Measurements from ENCODE around the gene NCBP3.
"Not testable (repeated sequence)": the region's sequence is repeated elsewhere in the genome, so short reads cannot be mapped to it uniquely, and the experiment has no call there.

Gene NCBP3

GRCh38 chr17:3851461-3852100 is 5.5 kb upstream of the NCBP3 start:
- peaks cover 4% of the 10 kb centered on the region for H3K4me1 ChIP-seq (ENCODE audit: insufficient read depth, low read length)
- no peak overlapping the region for H2AFZ ChIP-seq (ENCODE audit: low read depth, low read length)
- no peak overlapping the region for H3K4me3 ChIP-seq (ENCODE audit: low read length)
- H3K27me3 ChIP-seq (ENCODE audit: insufficient read depth, low read length), result no peaks in the 10 kb centered on the region
- H3K9me3 ChIP-seq (ENCODE audit: low read length), result peaks cover 3% of the 10 kb centered on the region
- H3K36me3 ChIP-seq (ENCODE audit: insufficient read depth, low read length), result no peaks in the 10 kb centered on the region

- Histone ChIP-seq H3K9me3 (ENCODE audit: low read length) (peaks cover 3% of the 10 kb centered on the region), H3K36me3 (ENCODE audit: insufficient read depth, low read length) (peaks cover 8% of the 10 kb centered on the region), H3K27me3 (ENCODE audit: insufficient read depth, low read length) (no peaks in the 10 kb centered on the region), H2AFZ (ENCODE audit: low read depth, low read length) (no peak overlapping the region), H3K4me1 (ENCODE audit: insufficient read depth, low read length) (peaks cover 7% of the 10 kb centered on the region), H3K4me3 (ENCODE audit: low read length) (no peak overlapping the region)
These were observed 2.3 kb upstream of the NCBP3 start for GRCh38 chr17:3848229-3848835.

GRCh38 chr17:3847165-3847670 is 1.2 kb upstream of the NCBP3 start:
- Histone ChIP-seq H3K9me3 (ENCODE audit: low read length) (peaks cover 3% of the 10 kb centered on the region), H2AFZ (ENCODE audit: low read depth, low read length) (no peak overlapping the region), H3K4me1 (ENCODE audit: insufficient read depth, low read length) (peaks cover 7% of the 10 kb centered on the region), H3K36me3 (ENCODE audit: insufficient read depth, low read length) (peaks cover 19% of the 10 kb centered on the region), H3K27me3 (ENCODE audit: insufficient read depth, low read length) (no peaks in the 10 kb centered on the region), H3K4me3 (ENCODE audit: low read length) (no peak overlapping the region)

- Histone ChIP-seq H3K27me3 (ENCODE audit: insufficient read depth, low read length) (no peaks in the 10 kb centered on the region), H3K36me3 (ENCODE audit: insufficient read depth, low read length) (peaks cover 24% of the 10 kb centered on the region), H3K4me1 (ENCODE audit: insufficient read depth, low read length) (peaks cover 7% of the 10 kb centered on the region), H2AFZ (ENCODE audit: low read depth, low read length) (peak overlapping the region; percentile 86), H3K4me3 (ENCODE audit: low read length) (peak overlapping the region; percentile 15), H3K9me3 (ENCODE audit: low read length) (no peaks in the 10 kb centered on the region)
These were observed 555 bp upstream of the NCBP3 start for GRCh38 chr17:3846437-3847164.

GRCh38 chr17:3845291-3845620 is 790 bp downstream of the NCBP3 start:
- peak overlapping the region; percentile 86 for H2AFZ ChIP-seq (ENCODE audit: low read depth, low read length)
- no peaks in the 10 kb centered on the region for H3K27me3 ChIP-seq (ENCODE audit: insufficient read depth, low read length)
- peak overlapping the region; percentile 89 for H3K4me3 ChIP-seq (ENCODE audit: low read length)
- H3K9me3 ChIP-seq (ENCODE audit: low read length), result no peaks in the 10 kb centered on the region
- H3K4me1 ChIP-seq (ENCODE audit: insufficient read depth, low read length), result peaks cover 7% of the 10 kb centered on the region
- H3K36me3 ChIP-seq (ENCODE audit: insufficient read depth, low read length), result peaks cover 34% of the 10 kb centered on the region

- H3K27me3 ChIP-seq (ENCODE audit: insufficient read depth, low read length); H3K9me3 ChIP-seq (ENCODE audit: low read length); H3K4me1 ChIP-seq (ENCODE audit: insufficient read depth, low read length); H2AFZ ChIP-seq (ENCODE audit: low read depth, low read length): not testable (repeated sequence)
- H3K4me3 ChIP-seq (ENCODE audit: low read length), result peak overlapping the region; percentile 89
- peaks cover 41% of the 10 kb centered on the region for H3K36me3 ChIP-seq (ENCODE audit: insufficient read depth, low read length)
These were observed 1.5 kb downstream of the NCBP3 start for GRCh38 chr17:3844556-3844955.

- H3K36me3 ChIP-seq (ENCODE audit: insufficient read depth, low read length), result peaks cover 46% of the 10 kb centered on the region
These were observed 2.0 kb downstream of the NCBP3 start for GRCh38 chr17:3843935-3844516.

GRCh38 chr17:3838206-3838605 is 7.8 kb downstream of the NCBP3 start:
- no peak overlapping the region for H3K4me3 ChIP-seq (ENCODE audit: low read length)
- peaks cover 79% of the 10 kb centered on the region for H3K36me3 ChIP-seq (ENCODE audit: insufficient read depth, low read length)
- no peaks in the 10 kb centered on the region for H3K27me3 ChIP-seq (ENCODE audit: insufficient read depth, low read length)
- no peak overlapping the region for H2AFZ ChIP-seq (ENCODE audit: low read depth, low read length)
- H3K4me1 ChIP-seq (ENCODE audit: insufficient read depth, low read length), result no peaks in the 10 kb centered on the region
- no peaks in the 10 kb centered on the region for H3K9me3 ChIP-seq (ENCODE audit: low read length)

More at GRCh38 chr17:3843935-3844516, 2.0 kb downstream of the NCBP3 start:
- no peaks in the 10 kb centered on the region for H3K9me3 ChIP-seq (ENCODE audit: low read length)
- no peaks in the 10 kb centered on the region for H3K27me3 ChIP-seq (ENCODE audit: insufficient read depth, low read length)
- H3K4me3 ChIP-seq (ENCODE audit: low read length), result no peak overlapping the region
- H3K4me1 ChIP-seq (ENCODE audit: insufficient read depth, low read length), result peaks cover 7% of the 10 kb centered on the region
- no peak overlapping the region for H2AFZ ChIP-seq (ENCODE audit: low read depth, low read length)

GRCh38 chr17:3836551-3836950 is 9.5 kb downstream of the NCBP3 start:
- H3K36me3 ChIP-seq (ENCODE audit: insufficient read depth, low read length), result peaks cover 69% of the 10 kb centered on the region
- H3K4me1 ChIP-seq (ENCODE audit: insufficient read depth, low read length), result no peaks in the 10 kb centered on the region
- H3K4me3 ChIP-seq (ENCODE audit: low read length), result no peak overlapping the region
- no peak overlapping the region for H2AFZ ChIP-seq (ENCODE audit: low read depth, low read length)
- H3K9me3 ChIP-seq (ENCODE audit: low read length), result no peaks in the 10 kb centered on the region
- H3K27me3 ChIP-seq (ENCODE audit: insufficient read depth, low read length), result no peaks in the 10 kb centered on the region

GRCh38 chr17:3835410-3836229 is 10.4 kb downstream of the NCBP3 start:
- Histone ChIP-seq H3K27me3 (ENCODE audit: insufficient read depth, low read length) (no peaks in the 10 kb centered on the region), H3K4me3 (ENCODE audit: low read length) (no peak overlapping the region), H2AFZ (ENCODE audit: low read depth, low read length) (no peak overlapping the region), H3K9me3 (ENCODE audit: low read length) (no peaks in the 10 kb centered on the region), H3K36me3 (ENCODE audit: insufficient read depth, low read length) (peaks cover 62% of the 10 kb centered on the region), H3K4me1 (ENCODE audit: insufficient read depth, low read length) (no peaks in the 10 kb centered on the region)

- H2AFZ ChIP-seq (ENCODE audit: low read depth, low read length), result no peak overlapping the region
- H3K4me1 ChIP-seq (ENCODE audit: insufficient read depth, low read length), result no peaks in the 10 kb centered on the region
- no peaks in the 10 kb centered on the region for H3K9me3 ChIP-seq (ENCODE audit: low read length)
- no peaks in the 10 kb centered on the region for H3K27me3 ChIP-seq (ENCODE audit: insufficient read depth, low read length)
- no peak overlapping the region for H3K4me3 ChIP-seq (ENCODE audit: low read length)
- H3K36me3 ChIP-seq (ENCODE audit: insufficient read depth, low read length), result peaks cover 57% of the 10 kb centered on the region
These were observed 11.2 kb downstream of the NCBP3 start for GRCh38 chr17:3834811-3835210.

GRCh38 chr17:3828852-3829232 is 17.2 kb downstream of the NCBP3 start:
- no peak overlapping the region for H2AFZ ChIP-seq (ENCODE audit: low read depth, low read length)
- no peak overlapping the region for H3K4me3 ChIP-seq (ENCODE audit: low read length)
- no peaks in the 10 kb centered on the region for H3K4me1 ChIP-seq (ENCODE audit: insufficient read depth, low read length)
- H3K27me3 ChIP-seq (ENCODE audit: insufficient read depth, low read length), result no peaks in the 10 kb centered on the region
- H3K36me3 ChIP-seq (ENCODE audit: insufficient read depth, low read length), result peaks cover 59% of the 10 kb centered on the region
- H3K9me3 ChIP-seq (ENCODE audit: low read length), result no peaks in the 10 kb centered on the region

All from neuron (in vitro differentiated cells).